Umbilical cord (tissue), 2 donors: ENCODE measurements around the gene TUSC2. TPM values are rescaled to one million over a fixed set of nuclear protein-coding genes. Genes with fewer than 3 reads are reported as not detected.
"Not testable (repeated sequence)": the region's sequence is repeated elsewhere in the genome, so short reads cannot be mapped to it uniquely, and the experiment has no call there.

ENCODE experiments used
- DNase-seq: peaks from one replicate; pipeline ENCODE4 v3.0.0-alpha.2; 2015; ENCODE audit warnings: low spot score
- total RNA-seq: library from RNA; depleted of rRNA; stranded (reverse); fragments of >200 nt; gene quantifications from one replicate; pipeline ENCODE4 v1.2.3, GENCODE V29; 2014; ENCODE audit warnings: low replicate concordance; ENCODE audit not compliant: insufficient read depth

TUSC2 gene
- total RNA-seq, 1 donor from 2014 or later = 18.8 TPM

GRCh38 chr3:50318615-50319014, 9.4 kb downstream of the TUSC2 start:
- DNase-seq = no peak

GRCh38 chr3:50318163-50318562, 9.9 kb downstream of the TUSC2 start:
- DNase-seq = no peak

GRCh38 chr3:50317300-50317699, 10.7 kb downstream of the TUSC2 start:
- DNase-seq = no peak

GRCh38 chr3:50316657-50317242, 11.3 kb downstream of the TUSC2 start:
- peak; percentile 71 for DNase-seq

- no peak for DNase-seq
Measured at GRCh38 chr3:50314816-50315215, 13.2 kb downstream of the TUSC2 start.

GRCh38 chr3:50314342-50314741, 13.7 kb downstream of the TUSC2 start:
- DNase-seq = no peak

GRCh38 chr3:50312041-50312440, 16.0 kb downstream of the TUSC2 start:
- DNase-seq = not testable (repeated sequence)

- DNase-seq = no peak
Measured at GRCh38 chr3:50304601-50305000, 23.4 kb downstream of the TUSC2 start.

GRCh38 chr3:50303013-50303815, 24.8 kb downstream of the TUSC2 start, which contains the start of gene HYAL1:
Gene HYAL1 (minus strand): TSS chr3:50303574. CDS start chr3:50302956, 618 bp downstream.
- no peak for DNase-seq

GRCh38 chr3:50302095-50303012, 25.7 kb downstream of the TUSC2 start:
- DNase-seq = no peak

GRCh38 chr3:50300681-50301254, 27.3 kb downstream of the TUSC2 start:
- DNase-seq = no peak

GRCh38 chr3:50299929-50300680, 27.9 kb downstream of the TUSC2 start:
- DNase-seq = peak; percentile 35

- no peak for DNase-seq
Measured at GRCh38 chr3:50299638-50299928, 28.4 kb downstream of the TUSC2 start.

- peak; percentile 100 for DNase-seq
Measured at GRCh38 chr3:50298836-50299637, 29.0 kb downstream of the TUSC2 start, which contains the start of the genes HYAL3 and NAA80. Gene HYAL3 (minus strand): TSS chr3:50299405. CDS start chr3:50295602, 3,803 bp downstream. Gene NAA80 (minus strand): TSS chr3:50299405. CDS start chr3:50297463, 1,942 bp downstream.

- no peak for DNase-seq
Measured at GRCh38 chr3:50297896-50298725, 29.9 kb downstream of the TUSC2 start.

- DNase-seq = no peak
Measured at GRCh38 chr3:50297384-50297775, 30.6 kb downstream of the TUSC2 start.

GRCh38 chr3:50296721-50297383, 31.2 kb downstream of the TUSC2 start:
- DNase-seq = no peak

- no peak for DNase-seq
Measured at GRCh38 chr3:50295553-50296431, 32.2 kb downstream of the TUSC2 start.
